NCI-H524 treated with DMSO at 0.1 percent for 48 hours (cell line): ENCODE measurements around the gene RAMP3.
"Not testable (repeated sequence)": the region's sequence is repeated elsewhere in the genome, so short reads cannot be mapped to it uniquely, and the experiment has no call there.

Source experiments
- DNase-seq: peaks from one replicate; lab custom pipeline; 2025; lab: John Stamatoyannopoulos, UW

The RAMP3 gene

DNA sequence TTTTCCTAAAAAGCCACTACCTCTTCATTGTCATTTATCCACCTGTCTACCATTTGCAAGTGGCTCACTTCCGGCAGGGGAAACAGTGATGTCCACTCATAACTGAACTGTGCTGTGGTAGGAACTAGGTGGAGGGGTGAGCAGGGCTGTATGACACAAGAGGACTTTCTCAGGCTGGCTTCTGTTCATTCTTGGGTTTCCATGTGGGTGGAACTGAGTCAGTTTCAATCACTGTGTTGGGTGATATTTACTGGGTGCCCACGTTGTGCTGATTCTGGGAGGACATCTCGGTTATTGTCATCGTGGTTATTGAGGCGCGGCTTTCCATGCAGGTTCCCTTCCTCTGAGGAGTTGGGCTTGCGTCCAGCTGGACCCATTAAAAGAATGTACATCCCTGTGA lies 38.8 kb downstream of the RAMP3 start:
- DNase-seq: no peak

DNA sequence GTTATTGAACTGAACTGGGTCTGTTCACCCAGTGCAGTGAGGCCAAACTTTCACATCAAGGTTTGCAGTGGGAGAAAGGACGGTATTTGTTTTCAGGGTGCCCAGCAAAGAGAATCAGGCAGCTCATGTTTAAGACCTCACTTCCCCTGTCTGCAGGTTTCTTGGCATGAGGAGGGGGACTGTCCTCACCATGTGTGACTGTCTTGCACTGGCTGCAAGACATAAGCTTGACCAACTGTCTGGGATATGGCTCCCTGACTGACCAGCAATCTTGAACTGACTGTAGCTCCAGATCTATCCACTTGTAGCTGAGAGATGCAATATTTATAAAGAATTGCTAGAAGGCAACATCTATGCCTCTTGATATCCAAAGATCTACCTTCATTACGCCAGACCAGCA lies 39.9 kb downstream of the RAMP3 start:
- DNase-seq: no peak

DNA sequence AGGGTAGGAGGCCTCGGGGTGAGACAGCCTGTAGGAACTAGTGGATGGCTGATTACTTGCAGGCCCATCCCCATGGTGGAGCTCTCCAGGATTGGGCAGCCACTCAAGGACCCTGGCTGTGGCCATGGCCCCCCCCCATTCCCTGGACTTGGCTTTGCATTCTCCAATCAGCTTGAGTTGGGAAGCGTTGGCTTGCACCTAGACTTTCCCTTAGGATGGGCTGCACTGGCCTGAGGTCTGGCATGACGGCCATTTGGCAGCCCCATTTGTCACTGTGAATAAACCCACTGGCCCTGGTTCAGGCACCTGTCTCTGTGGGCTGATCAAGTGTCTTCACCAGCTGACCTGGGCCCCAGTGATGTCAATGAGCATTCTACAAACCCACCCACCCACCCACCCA lies 41.4 kb downstream of the RAMP3 start:
- no peak for DNase-seq

DNA sequence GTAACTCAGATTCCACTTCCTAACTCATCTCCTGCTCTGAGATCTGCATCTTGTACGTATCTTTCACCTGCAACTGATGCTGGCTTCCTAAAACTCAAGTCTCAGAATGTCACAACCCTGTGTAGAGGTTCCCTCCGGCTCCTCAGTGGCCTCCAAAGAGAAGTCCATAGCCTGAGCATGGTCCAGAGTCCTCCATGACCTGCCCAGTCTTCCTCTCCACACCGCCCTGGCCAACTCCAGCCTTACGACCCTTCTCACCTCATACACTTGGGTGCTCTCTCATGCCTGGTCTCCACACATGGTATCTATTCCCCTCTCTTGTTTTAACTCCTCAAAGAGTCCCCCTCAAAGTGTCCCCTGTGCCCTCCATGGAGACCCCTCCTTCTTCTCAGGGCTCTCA lies 41.9 kb downstream of the RAMP3 start:
- no peak for DNase-seq

DNA sequence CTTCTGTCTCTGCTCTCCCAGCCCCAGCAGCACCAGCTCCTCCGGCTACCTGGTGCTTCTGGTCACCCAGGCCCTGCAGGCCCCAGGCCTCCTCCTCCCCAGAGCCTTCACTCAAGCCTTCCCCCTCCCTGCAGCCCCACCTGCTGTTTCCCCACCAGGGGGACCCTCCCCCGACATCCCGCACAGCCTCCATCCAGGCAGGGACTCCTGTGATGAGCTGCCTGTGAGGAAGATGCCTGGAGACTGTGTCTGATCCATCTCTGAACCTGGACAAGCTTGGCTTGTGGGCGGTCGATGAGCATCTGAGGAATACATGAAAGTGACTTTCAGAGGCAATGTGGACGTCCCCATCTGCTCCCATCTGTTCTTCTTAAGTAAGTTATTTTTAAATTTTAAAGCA lies 45.0 kb downstream of the RAMP3 start:
- DNase-seq: no peak

DNA sequence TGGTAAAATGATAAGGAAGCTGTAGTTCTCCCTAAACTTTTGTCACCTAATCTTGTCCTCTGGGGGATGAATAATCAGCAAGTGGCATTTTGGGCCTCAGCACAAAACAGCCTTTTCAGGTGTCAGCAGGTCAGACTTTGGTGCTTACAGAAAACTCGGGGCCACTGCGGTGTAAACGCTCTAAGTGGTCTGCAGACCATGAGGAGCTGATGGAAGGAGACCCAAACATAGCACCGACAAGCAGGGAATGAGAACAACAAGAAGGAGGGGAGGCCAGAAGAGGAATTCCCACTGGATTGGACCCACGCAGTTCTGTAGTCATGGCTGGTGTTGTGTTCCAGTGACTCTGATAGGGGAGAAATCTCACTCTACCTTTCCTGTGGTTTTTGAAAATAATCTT lies 45.4 kb downstream of the RAMP3 start:
- no peak for DNase-seq

DNA sequence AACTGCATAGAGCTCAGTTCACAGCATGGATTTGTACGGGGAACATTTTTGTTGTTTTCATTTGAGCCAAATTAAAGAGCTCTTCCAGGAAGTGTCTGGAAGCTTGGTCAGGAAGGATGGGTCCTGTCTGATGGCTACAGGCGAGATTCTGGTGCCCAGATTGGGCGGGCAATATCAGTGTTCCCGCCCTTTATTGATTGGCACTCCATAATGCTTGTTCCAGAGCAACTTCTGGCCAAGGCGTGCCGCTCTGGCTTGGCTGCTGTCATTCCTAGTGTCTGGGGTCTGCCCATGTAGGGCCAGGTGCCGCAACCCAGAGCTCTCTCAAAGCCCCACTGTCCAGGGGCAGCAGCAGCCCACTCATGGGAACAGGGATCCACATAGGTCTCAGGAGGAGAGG lies 45.9 kb downstream of the RAMP3 start:
- DNase-seq: no peak

DNA sequence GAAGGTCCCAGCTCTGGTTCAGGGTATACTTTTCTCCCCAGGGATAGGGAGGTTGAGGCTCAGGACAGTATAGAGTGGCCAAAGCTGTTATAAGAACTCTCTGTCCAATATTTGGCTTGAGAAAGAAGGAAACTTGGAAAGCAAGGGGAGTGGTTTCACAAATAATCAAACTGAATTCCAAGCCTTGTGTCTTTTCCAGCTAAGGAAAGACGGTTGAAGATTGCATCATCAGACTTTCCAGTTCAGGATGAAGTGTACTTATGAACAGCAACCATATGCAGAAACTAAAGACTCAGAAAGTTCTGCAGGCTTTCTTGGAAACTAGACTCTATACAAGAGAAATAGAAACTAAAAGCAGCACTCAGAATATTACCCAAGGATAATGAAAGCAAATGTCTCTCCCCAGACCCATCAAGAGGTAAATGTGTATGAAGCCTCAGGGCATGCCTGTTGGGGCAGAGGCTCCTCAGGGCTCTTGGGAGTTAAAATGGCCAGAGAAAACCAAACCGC lies 46.4 kb downstream of the RAMP3 start:
- DNase-seq: no peak

DNA sequence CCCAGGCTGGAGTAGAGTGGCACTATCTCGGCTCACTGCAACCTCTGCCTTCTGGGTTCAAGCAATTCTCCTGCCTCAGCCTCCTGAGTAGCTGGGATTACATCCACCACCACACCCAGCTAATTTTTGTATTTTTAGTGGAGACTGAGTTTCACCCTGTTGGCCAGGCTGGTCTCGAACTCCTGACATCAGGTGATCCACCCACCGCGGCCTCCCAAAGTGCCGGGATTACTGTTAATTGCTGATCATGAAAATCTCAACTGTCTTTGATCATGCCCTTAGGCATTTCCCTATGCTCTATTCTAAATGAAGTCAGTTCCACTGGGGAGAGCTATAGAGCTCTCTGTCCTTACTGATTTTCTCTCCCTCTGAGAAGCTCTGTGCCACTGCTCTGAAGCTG lies 48.7 kb downstream of the RAMP3 start:
- DNase-seq: not testable (repeated sequence)

DNA sequence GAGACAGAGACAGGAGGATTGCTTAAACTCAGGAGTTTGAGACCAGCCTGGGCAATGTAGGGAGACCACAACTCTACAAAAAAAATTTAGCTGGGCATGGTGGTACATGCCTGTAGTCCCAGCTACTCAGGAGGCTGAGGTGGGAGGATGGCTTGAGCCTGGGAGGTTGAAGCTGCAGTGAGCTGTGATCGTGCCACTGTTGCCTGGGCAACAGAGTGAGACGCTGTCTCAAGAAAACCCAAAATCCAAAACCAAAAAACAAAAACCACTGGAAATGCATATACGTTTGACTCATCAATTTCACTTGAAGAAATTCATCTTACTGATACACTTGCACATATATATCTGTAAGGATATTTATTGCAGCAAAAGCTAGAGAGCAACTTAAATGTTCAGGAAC lies 52.3 kb downstream of the RAMP3 start:
- DNase-seq: not testable (repeated sequence)

DNA sequence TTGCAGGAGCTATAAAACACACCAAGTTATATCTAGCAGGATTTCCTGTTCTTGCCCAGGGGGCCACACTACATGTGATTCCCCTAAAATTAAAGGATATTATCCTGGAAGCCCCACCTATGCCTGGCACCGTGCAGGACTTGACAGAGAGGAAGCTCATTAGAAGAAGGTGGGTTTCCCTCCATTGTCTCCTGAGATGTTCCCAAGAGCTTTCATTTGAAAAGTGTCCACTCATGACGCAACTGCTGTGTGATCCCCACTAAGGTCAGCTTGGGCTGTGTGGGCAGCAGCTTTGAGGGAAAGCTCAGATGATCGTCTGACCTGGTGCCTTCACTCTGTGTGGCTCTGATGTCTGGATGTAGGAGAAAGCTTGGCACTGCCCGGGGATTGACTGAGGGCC lies 53.5 kb downstream of the RAMP3 start:
- no peak for DNase-seq

DNA sequence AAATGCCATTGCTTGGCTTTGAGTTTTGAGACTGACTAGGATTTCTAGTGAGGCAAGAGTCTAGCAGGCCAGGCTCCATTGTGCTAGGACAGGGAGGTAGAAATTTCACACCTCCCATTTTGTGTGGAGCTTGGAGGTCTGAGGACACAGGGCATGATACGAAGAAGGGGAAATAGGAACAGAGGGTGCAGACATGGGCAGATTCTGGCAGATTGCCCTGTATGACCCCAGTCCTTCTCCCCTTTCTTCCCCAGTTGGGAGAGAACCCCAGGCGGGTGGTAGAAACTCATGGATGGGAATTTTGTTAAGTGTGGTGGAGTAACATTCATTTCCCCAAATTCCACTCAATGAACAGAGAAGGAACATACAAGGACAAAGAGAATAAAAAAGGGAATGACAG lies 54.4 kb downstream of the RAMP3 start:
- no peak for DNase-seq

DNA sequence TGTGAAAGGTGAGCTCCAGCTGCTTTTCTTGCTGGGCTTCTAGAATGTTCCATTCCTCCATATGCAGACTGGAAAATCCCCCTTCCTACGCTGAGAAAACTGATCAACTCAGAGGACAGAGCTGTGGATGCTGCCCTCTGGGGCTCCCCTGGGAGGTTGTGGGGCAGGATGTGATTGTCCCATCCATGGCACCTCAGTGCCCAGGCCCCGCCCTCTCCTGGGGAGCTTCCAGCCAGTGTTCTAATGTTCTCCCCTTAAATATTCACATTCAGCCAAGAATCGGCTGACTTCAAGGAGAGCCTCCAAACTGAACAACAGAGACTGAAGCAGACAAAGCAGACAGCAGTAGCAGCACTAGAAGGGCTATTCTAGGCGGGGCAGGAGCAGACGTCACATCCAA lies 55.0 kb downstream of the RAMP3 start:
- no peak for DNase-seq

DNA sequence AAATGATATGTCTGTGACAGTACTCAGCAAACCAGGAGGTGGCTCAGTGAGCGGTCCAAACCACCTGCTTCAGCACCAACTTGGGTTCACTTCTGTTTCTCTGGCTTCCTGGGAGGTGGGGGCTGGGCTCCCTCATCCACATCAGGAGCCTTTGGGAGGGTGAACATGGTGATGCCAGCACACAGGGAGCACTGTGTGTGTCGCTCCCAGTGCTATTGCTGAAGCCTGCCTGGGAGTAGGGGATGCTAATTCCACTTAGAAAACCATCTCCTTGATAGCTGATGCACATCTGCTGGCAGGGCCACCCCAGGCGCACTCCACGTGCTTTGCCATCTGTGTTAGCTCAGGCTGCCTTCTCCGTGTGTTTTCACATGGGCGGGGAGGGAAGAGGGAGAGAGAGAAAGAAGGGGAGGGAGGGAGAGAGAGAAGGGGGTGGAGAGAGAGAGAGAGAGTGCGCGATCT lies 58.0 kb downstream of the RAMP3 start:
- peak; percentile 78 for DNase-seq

DNA sequence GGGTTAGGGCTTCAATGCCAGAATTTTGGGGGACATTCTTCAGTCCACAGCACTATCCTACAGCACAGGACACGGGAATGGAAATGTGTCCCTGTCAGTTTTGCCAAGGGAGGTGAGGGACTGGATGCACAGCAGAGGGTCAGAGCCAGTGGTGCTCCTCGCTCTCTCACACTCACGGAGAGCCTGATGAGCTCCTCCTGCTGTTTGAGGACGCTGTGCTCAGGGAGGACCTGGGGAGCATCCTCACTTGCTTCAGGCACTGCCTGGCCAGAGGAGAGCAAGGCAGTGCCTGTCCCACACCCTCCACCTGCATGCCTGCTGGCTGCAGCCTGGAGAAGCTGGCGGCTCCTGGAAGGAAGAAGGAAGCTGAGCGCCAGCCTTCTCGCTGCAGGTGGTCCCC lies 58.6 kb downstream of the RAMP3 start:
- no peak for DNase-seq

DNA sequence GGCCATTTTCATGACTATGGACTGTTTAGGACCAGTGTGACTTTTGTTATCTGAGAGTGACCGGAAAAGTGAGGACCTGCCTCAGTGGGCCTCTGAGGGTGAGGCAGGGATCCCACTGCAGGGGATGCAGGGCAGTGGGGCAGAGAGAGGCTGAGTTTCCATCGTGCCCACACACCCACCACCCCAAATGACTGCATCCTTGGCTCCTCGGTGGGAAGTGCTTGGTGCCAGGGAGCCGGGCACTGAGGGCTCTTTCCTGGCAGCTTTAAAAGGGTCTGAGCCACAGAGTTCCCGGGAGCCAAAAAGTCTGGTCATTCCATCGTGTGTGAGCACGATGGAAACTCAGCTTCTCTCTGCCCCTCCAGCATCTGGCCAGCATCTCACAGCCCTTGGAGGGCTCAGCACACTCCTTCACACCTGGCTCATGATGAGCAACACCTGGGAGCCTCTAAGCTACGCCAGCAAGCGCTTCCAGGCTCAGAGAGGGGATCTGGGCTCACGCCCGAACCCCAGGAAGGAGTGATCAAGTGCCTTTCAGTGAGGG lies 59.1 kb downstream of the RAMP3 start:
- DNase-seq: no peak

DNA sequence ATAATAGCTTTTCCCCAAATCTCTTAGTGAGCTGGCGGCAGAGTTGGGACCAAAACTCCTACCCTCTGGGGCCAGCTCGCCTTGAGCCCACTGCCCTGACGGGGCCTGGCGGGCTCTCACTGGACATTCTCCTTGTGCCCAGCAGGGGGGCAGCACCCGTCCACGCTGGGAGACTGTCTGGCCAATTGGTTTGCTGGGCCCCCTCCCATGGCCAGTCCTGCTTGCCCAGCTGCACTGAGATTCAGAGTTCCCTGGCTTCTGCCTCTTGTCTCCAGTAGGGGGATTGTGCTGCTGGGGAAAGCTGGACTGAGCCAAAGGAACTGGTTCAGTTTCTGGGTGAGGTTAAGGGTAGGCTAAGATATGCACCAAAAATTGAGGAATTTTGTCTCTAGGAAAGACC lies 59.8 kb downstream of the RAMP3 start:
- no peak for DNase-seq

DNA sequence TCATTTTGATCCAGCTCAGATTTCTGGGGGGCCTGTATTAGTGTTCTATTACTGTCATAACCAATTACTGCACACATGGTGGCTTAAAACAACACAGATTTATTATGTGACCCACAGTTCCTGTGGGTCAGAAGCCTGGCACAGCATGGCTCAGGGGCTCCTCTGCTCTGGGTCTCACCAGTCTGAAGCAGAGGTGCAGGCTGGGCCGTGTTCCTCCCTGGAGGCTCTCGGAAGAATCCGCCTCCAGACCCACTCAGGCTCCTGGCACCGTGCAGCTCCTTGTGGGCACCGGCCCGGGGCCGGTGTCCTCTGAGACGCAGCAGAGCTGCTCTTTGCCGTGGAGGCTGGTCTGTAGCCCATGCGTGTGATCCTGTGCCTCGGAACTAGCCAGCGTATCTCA lies 61.5 kb downstream of the RAMP3 start:
- no peak for DNase-seq

DNA sequence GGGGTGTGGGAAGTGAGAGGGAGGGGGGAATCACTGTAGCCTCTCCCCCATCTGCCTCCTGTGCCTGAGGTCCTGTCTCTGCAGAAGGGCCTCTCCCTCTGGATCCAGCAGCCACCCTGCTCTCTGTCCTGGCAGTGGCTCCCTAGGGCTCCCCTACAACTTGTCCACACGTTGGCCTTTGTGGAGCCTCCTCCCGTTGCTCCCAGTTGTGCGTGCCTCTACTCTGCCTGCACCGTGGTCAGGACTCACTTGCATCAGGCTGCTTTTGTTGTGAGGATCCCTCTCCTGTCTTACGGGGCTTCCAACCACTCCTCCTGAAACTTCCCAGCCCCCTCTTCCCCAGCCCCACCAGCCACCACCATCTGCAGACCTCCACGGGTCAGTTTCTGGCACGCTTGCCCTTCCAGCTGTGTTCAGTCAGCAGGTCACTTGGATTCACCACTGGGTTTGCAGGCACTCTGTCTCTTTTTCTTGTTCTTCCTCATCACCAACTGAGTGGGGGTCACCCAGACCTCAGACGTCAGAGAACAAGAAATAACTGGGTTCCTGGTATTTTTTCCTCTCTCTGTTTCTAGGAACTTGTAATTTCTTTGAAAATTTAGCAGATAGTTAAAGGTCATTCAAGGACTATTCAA lies 62.3 kb downstream of the RAMP3 start:
- no peak for DNase-seq

DNA sequence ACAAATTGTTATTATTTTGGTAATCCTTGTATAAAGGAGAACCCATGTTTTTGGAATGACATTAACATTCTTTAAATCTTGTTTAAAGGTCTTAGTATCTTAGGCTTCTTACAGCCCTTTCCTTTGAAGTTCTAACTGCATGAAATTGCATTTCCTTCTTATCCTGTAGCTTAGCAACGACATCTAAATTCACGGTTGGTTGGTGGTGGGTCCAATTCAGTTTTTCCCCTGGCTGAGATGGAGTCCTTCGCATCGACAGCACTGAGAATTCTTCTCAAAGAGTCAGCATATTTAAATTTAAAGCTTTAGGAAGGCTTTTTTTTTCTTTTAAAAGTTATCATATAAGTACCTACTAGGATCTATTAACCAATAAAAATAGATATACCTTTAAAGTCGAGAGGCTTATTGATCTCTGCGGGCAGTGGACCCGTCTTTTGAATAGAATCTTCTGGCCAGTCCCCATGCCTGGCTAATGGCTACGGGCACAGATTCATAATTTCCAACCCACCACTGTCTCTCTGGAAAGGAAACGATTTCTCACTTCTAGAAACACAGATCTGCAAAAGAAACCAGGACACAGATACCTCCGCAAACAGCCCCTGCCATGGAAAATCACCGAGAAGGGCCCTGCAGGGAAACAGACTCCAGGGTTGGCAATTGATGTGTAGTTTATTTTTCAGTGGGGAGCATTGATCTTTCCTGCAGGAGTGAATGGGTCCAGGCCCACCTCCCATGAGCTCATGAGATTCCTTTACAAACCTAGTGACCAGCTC lies 63.4 kb downstream of the RAMP3 start:
- no peak for DNase-seq

DNA sequence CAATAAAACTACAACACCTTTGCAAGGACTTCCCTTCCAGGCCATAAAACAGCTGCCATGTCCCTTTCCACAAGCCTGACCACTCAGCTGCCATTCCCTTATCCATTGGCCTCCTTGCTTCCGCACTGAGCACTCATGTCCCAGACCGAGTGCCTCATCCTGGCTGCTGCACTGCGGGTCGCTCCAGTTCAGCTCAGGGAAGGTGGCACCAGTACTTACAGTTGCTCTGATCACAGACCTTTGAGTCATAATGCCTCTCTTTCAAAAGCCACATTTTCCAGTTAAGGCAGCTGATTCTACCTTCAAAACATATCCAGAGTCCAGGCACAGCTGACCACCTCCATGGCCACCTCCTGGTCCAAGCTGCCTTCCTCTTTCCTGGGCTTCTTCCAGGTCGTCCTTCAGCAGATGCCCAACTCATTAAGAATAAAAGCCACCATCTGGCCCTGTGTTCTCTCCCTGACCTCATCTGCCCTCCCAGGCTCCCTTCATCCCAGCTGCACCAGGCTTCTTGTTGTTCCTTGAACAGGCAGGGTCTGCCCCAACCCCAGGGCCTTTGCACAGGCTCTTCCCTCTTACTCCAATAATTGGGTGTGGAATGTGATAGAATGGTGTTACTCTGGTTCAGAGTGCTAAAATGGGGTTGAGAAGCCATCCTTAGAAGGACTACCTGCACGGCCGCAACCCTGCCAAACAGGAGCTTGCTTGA lies 64.5 kb downstream of the RAMP3 start:
- no peak for DNase-seq

DNA sequence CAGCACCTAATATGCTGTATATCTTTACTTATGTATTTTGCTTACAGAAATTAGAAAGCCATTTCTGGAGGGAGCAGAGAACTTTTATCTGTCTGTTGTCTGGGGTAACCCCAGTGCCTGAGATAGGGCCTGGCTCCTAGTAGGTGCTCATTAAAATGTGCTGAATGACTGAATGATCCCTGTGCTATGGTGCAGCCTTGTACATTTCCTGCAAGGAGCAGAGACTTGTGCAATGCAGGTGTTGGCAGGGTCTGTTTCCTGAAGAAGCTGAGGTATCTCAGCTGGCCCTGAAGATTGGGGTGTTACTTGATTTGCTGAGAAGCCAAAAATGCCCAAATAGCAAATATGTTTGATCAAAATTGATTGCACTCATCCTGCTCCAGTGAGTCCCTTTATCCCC lies 65.5 kb downstream of the RAMP3 start:
- no peak for DNase-seq
